GM18861 (cell line): ENCODE results near the gene LRRN3.
A peak's percentile ranks its signal among the peaks of the same experiment; 100 is the strongest.

Experiments
- ATAC-seq: cut with Tn5 transposase; IDR thresholded peaks from one replicate; pipeline ENCODE4 v1.9.1; 2021; ENCODE audit not compliant: unreplicated experiment

LRRN3 gene

DNA sequence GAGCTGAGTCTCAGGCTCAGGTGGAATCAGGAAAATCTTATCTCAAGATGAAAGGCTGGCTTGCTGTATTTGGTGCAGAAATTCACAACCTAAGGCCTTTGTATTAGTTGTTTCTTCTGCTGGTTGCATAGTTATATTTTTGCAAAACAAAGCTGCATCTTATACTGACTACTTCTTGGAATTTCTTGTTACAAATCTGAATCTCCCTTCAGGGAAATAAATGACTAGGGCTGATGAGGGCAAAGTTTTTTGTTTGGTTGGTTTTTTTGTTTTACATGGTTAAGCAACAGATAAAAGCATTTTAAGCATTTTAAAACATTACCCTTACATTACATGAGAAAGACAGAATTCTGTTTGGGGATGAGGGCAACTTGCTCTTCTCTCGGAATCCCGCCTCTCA lies 13.9 kb upstream of the LRRN3 start:
- ATAC-seq = no peak

DNA sequence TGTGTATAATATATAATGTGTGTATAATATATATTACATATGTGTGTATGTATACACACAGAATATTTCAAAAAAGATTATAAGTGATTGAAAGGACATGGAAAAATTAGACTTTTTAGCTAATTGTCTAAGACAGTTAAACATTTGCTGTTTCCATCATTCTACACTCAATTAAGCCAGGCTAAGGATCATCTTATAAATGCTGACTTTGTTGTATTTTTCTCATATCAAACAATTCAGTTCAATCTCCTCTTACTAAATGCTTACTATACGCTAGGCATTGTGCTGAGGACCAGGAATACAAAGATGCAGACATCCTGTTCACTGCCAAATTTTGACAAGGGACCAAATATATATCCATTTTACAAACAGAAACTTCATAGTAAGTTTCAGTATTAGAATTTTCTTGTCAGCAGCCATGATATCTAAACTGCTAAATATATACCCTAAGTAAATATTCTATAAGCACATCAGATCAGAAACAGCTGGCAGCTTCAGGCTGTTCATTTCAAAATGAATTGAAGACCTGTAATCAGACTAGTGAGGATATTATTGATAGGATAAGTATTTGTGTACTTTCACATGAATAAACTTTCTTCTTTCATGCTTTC lies 10.3 kb upstream of the LRRN3 start:
- no peak for ATAC-seq

DNA sequence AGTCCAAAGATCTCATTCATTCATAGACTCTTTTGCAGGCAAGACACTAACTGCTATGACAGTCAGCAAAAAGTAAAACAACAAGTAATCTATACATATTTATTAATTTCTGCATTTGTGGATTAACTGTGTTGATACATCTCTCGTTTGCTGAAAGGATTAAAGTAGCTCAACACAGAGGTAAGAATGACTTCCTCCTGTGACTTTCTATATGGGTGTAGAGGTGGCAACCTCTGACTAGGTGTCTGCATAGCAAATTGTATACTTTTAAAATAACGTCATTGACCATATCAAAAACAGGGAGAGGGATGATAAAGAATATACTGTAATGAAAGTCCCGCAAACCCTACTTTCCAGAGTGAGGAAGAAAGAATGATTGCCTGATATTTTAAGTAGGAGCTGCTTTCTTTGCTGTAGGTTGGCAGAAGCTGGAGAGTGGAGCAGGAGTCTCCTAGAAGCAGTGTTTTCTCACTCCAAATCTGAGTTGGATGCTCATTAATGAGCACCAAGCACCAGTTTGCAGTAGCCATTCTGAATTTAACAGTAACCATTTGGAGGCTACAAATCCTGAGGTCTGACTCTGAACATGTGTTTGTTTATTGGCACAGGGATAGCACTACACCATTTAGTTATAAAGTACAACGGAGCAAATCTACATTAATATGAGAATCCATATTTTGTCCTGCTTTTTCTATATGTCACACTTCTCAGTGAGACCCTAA lies 9.2 kb upstream of the LRRN3 start:
- no peak for ATAC-seq

DNA sequence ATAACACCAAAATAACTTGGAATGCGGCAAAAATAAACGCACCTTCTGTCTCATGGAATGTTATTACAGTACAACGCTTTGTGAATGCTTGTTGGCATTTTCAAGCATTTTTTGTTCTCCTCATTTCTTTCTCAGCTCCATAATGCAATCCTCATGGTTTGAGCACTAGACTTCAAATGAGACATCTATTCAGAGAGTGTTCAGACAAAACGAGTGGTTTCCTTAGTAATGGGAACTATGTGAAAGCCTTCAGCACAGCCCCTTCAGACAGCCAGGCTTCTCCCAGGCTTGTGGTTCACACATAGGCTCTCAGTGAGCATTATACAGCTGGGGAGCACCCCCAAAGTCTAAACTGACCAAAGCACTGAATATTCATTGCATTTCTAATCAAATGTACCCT lies 8.6 kb upstream of the LRRN3 start:
- ATAC-seq = no peak

DNA sequence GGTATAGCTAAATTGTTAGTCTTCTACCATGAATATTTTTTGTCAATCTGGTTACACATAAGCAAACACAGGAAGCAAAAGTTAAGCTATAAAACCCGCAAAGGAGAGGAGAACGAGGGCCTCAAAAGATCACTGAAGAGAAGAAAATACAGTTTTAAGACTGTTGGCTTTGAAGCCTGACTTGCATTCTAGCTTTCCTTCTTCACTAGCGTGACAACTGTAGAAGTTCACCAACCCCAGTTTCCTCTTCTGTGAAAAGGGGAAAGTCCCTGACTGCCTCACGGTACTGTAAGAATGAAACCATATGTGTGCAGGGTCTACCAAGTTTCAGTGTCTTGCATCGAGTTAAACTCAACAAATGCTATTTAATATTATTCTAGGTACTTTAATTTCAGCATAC lies 7.5 kb upstream of the LRRN3 start:
- peak; percentile 97 for ATAC-seq

DNA sequence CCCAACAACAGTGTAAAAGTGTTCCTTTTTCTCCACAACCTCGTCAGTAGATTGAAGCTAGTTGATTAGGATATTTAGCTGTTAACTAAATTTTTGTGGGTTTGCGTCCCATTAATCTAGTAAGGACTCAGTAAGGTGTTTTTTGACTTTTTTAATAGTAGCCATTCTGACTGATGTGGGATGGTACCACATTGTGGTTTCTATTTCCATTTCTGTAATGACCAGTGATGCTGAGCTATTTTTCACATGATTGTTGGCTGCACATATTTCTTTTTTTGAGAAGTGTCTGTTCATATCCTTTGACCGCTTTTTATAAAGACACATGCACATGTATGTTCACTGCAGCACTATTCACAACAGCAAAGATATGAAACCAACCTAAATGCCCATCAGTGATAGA lies 5.6 kb upstream of the LRRN3 start:
- no peak for ATAC-seq

DNA sequence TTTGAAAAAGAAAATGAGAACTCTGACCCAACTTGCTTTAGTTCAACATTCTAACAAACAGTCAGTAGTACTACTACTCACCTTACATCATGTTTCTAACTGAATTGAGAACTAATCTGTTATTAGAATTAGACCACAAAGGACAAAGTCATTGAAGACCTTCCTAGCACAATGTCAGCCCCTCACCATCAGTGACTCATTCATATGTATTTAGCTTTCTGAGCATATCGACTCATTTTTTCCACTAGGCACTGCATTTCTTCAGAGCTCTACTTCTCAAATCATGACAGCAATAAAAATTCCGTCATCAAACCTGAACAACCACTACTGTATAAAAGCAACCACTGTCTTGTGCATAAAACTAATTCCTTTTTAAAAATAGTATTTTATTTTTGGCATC lies 4.4 kb upstream of the LRRN3 start:
- ATAC-seq = no peak

DNA sequence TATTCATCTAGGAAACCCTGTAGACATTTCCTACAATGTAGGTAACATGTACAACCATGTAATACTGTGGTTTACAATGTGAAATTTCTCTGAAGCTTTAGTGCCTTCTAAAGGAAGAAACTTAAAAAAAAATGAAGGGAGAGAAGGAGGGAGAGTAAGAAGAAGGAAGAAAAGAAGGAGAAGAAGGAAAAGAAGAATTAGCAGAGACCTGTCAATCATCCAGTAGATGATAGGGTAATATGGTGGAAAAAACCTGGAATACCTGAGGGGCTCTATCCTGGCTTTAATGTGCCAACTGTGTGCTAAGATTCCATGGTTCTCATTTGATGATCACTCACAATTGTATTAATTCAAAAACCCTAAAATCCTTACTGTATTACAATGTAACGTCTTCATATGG lies 2.6 kb upstream of the LRRN3 start:
- no peak for ATAC-seq

DNA sequence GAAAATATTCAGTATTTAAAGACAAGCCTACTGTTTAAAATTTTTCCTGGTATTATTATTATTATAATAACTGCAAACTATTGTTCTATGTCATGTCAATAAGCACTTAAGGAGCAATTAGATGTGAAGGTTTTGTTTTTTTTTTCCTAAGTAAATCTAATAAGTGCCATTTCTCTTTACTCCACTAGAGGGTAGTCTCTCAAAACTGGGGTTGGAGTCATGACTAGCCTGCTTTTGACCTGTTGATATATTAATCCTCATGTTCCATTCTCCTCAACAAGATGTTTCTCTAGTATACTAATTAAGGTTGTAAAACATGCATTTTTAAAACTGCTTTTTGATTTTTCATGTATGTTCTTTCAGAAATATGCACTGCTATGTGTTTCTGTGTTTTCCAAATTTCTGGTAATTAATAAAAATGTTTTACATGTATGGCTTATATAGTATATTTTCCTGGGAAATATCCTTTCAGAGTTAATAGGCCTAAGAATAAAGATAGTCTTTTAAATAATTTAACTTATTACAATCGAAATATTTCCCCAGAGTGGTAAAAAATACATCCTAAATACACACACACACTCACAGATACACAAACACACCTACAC lies 1.0 kb upstream of the LRRN3 start:
- ATAC-seq = peak; percentile 34

DNA sequence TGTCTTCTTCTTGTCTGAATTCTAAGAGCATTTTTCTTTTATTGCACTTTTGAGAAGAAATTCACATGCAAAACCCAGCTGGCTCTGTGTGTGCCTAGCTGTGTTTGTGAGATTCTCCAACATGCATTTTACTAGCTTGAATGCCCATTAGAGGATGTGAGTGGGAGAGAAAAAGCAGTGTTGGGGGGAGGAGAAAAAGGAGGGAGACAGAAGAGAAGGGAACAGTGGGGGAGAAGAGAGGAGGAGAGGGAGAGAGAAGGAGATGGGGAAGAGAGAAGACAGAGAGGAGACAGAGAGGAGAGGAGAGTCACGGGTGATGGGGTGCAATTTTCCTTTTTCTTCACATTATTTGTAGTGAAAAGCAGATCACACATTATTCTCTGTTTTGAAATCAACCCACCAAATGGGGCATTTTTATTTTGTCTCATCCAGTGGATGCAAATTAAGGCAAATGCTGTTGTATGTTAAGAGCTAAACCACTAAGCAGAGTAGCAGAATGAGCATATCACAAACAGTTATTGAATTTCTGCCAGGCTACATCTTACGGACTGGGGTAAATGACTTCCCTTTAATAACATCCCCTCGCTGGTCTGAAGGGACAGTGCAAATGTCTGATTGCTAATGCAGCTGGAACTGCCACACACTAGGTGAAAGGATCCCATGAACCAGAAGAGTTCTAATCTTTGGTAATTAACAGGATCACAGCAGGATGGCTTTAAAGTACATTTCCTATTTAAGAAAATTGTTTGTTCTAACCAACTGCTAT lies 849 bp downstream of the LRRN3 start:
- peak; percentile 37 for ATAC-seq

DNA sequence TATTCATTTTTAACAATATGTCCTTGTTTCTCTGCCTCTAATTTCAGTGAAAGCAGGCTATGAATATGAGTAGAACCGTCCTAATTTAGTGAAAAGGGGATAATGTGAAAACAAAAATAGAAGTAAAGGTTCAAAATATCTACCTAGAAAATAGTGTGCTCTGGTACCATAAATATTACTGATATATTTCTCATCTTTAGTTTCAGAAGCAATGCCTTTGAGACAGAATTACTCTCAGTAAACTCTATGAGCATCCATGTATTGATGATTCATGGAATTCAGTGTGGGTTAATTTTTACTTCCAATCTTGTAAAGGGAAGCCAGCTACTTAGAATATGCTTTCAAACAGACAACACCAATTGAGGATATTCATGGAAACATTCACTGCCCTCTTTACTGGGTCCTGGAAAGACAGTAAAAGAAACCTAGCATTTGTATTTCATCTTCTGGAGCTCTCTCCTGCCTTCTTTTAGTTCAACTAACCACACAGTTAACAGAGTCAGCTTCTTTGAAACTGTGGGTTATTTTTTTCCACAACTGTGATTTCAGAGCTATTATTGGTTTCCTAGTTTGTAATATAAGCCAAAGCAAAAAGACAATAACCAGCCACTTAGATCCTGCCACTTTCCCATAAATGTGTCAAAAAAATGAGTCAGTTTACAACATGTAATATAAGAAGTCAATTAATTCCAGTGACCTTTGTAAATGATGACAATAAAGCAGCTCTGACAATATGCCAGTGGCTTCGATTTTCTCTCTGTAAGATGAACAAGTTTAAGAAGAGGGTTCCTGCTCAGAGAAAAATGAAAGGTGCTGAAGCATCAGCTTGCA lies 1.7 kb downstream of the LRRN3 start:
- ATAC-seq = peak; percentile 40

DNA sequence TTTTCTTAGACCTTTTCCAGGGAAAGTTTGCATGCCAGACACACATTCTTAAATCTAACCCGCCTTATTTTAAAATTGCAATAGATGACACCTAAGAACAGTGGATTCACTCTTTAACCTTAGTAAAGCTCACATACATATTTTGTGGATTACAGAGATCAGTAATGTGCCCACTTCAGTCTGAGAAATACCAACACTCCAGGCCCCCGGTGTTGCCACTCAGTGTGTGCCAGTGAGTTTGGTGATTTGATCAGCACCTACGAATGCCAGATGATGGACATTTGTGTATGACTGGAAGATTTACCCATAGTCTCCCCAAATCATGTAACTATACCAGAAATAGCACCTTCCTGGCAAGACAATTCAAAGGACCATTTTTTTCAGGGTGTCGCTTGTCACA lies 2.6 kb downstream of the LRRN3 start:
- no peak for ATAC-seq

DNA sequence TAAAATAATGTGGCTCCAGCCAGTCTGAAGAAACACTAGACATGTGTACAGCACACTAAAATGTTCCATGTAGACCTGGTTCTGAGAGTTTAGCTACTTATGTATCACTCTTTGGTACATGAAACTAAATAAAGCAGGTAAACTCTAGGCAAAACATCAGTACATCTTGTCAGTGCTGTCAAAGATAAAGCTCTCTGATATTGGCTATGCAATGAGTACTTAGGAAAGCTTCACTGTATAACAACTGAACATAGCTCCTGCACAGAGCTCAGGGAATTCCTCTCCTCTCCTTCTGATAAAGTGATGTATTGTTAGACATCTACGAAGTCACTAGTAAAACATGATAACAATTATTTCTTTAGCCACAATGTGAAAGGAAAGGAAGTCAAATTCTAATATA lies 3.5 kb downstream of the LRRN3 start:
- no peak for ATAC-seq

DNA sequence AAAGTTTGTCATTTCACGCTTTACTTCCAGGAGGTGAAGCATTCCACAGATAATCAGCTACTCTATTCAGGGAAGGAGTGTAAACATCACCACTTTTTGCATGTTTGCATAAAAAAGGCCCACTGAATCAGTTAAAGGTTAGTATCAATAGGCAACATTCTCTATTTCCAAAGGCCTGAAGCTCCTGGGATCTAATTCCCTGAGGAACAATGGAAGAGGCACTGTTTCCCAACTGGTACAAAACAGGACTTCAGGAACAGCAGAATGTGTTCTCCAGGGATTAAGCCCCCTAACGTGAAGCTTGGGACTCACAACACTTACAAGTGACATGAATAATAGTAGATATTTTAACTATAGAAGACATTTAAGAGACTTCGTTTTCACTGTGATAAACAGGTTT lies 6.1 kb downstream of the LRRN3 start:
- ATAC-seq = no peak

DNA sequence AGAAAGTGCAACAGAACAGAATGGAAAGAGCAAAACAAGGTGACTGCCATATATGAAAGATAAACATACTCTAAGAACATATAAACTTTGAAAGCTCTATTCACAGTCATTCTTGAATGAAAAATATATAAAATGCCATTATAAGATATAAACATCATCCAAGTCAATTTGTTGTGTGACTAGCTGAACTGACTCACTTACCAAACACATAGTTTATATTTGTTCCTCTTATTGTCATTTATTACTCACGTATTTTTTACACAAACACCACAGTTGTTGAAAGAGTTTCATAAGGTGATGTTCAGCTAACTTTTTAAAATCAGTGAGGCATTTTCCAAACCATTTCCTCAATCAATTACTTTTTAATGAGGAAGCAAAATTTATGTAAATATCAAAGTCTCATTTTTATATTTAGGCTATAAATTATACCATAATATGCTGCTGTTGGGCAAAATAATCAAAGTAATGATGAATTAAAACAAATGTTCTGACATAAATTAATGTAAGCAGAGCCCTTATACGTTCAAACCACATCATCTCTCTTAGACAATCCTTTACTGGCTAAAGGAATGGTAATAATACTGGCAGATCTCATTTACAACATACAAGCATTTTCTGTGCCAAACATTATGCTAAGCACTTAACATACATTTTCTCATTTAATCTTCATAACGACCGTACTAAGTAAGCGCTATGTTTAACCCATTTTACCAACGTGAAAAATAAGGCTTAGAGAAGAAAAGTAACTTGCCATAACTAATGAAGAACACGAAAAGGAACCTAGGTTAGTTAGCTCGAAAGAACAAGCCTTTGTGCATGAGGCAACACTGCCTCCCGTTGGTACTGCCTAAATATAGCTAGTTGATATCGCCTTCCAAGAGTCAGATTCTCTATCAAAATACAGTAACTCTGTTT lies 7.3 kb downstream of the LRRN3 start:
- peak; percentile 94 for ATAC-seq

DNA sequence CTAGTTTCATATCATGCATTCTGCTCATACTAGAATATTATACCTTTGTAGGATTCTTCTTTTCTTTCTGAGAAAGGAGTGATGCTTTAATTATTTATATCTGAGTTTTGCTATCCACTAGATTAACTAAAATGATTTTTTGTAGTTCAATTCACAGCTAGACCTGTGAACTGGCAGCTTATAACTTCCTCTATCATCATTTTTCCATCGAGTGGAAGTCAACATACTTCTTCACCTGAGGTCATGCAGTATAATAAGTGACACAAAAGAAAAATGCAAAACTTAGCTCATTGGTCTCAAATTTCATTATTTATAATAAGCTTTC lies 8.0 kb downstream of the LRRN3 start:
- ATAC-seq = peak; percentile 12

DNA sequence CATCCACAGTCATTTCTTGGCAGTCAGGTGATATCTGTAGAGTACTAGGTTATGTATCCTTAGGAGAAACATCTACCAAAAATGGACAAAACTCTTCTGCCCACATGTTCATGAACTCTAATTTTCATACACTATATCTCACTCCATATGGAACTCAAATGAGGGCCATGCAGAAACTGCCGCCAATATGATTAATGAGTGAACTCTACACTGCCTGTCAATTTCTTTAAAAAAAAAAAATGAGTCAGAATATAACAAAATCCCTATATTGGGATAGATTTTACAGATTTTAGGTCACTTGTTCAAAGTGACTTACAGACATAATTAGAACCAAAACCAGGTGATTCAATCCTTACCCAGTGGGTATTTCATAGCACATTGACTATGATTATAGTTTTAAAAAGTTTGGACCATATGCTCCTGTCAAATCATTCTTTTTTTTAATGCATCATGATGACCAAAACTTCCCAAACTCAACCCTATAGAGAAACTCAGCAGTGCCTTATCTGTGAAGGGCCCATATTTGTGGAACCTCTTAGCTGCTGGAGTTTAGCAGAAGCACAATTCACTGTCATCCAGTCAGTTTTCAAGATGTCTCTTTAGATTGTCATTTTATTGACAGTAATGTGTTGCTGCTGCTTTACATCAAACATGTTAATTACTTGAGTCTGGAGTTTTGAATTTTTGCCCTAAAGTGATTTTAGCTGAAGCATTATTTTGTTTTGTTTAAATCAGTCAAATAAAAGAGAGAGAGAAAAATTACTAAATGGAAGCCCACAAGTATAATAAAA lies 11.1 kb downstream of the LRRN3 start:
- no peak for ATAC-seq

DNA sequence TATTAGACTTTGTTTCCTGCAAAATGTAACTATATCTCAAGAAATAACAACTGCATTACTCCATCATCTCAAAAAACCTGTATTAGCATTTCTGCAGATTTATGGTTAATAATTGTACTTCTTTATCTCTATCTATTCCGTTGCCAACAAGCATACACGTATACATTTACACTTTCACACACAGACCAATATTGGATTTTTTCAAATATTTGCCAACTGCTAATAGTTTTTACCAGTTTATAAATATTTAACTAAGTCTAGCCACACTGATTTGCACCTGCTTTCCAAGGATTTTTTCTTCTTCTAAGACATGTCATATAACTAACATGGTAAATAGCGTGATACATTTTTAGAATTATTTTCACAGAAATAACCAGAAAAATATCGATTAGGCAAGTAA lies 12.2 kb downstream of the LRRN3 start:
- ATAC-seq = no peak

DNA sequence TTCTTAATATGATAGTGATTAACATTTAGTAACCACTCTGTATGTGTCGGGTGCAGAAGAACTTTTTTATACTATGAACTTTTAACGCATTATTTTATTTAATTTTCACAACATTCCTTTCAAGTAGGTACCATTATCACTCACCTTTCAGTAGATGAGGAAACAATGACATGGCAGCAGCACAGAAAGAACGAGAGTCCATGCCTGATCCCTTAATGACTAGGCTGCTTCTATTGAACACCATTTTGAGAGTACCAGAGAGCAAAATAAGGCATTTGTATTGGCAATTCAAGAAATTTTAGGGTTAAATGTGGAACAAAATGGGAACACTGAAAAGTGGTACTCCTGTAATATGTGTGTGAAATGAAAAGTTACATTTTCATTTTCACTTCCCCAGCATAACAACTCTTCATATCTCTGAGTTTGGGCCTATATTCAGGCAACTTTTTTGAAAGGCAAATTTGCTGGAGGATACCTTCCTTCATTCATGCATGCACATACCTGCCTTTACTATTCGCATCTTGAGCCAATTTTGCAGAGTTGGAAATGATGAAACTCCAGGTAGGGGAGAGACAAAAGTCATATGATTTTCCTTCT lies 12.8 kb downstream of the LRRN3 start:
- peak; percentile 56 for ATAC-seq
